ENCODE data around the gene INSC. TPM values are rescaled to one million over a fixed set of nuclear protein-coding genes. Genes with fewer than 3 reads are reported as not detected.

INSC gene
- total and polyA plus RNA-seq, 7 donors = 1.4 to 5.4 (median 2.9) TPM

GRCh38 chr11:15224466-15224865, 109.7 kb downstream of the INSC start:
- no peak overlapping the region for H3K27ac ChIP-seq

GRCh38 chr11:15227011-15227410, 112.3 kb downstream of the INSC start:
- H3K9me3 ChIP-seq = no peaks in the 10 kb centered on the region
- WGBS, 2 donors = 99% methylated on average over 1 of the region's 1 CpG
- TF ChIP-seq POLR2AphosphoS5 (IDR thresholded peaks at IDR 0.05) = no peak
- no peak for TF ChIP-seq EP300 (IDR thresholded peaks at IDR 0.05)
- no peak for TF ChIP-seq POLR2A (IDR thresholded peaks at IDR 0.05)
- no peak for TF ChIP-seq CTCF (IDR thresholded peaks at IDR 0.05)
- H3K27ac ChIP-seq = no peak overlapping the region
- no peaks in the 10 kb centered on the region for H3K36me3 ChIP-seq
- intact Hi-C loops (cut with DNase I) = no loop called here
- peaks cover 0 to 9% (median 6%) of the 10 kb centered on the region in 4 donors for H3K4me1 ChIP-seq
- no peak overlapping the region for H3K4me3 ChIP-seq
- no peak for DNase-seq
- no peaks in the 10 kb centered on the region for H3K27me3 ChIP-seq

More at GRCh38 chr11:15224466-15224865, 109.7 kb downstream of the INSC start:
- H3K4me1 ChIP-seq = peaks cover 0 to 9% (median 6%) of the 10 kb centered on the region in 4 donors
- WGBS, 2 donors = 81 to 87% methylated on average over 3 of the region's 3 CpGs
- DNase-seq = no peak
- intact Hi-C loops (cut with DNase I) = no loop called here
- TF ChIP-seq POLR2A (IDR thresholded peaks at IDR 0.05) = no peak
- TF ChIP-seq POLR2AphosphoS5 (IDR thresholded peaks at IDR 0.05) = no peak
- TF ChIP-seq EP300 (IDR thresholded peaks at IDR 0.05) = no peak
- TF ChIP-seq CTCF (IDR thresholded peaks at IDR 0.05) = no peak
- H3K36me3 ChIP-seq = no peaks in the 10 kb centered on the region
- H3K27me3 ChIP-seq = no peaks in the 10 kb centered on the region
- H3K9me3 ChIP-seq = no peaks in the 10 kb centered on the region
- no peak overlapping the region for H3K4me3 ChIP-seq

- WGBS, 2 donors = 77 to 90% methylated on average over 8 of the region's 8 CpGs
- Histone ChIP-seq H3K9me3 (no peaks in the 10 kb centered on the region), H3K4me1 (peaks cover 0 to 4% (median 2%) of the 10 kb centered on the region in 4 donors), H3K27ac (no peak overlapping the region), H3K27me3 (no peaks in the 10 kb centered on the region), H3K36me3 (no peaks in the 10 kb centered on the region), H3K4me3 (no peak overlapping the region)
- DNase-seq = no peak
- no peak for TF ChIP-seq POLR2AphosphoS5 (IDR thresholded peaks at IDR 0.05)
- TF ChIP-seq EP300 (IDR thresholded peaks at IDR 0.05) = no peak
- no peak for TF ChIP-seq CTCF (IDR thresholded peaks at IDR 0.05)
- TF ChIP-seq POLR2A (IDR thresholded peaks at IDR 0.05) = no peak
- intact Hi-C loops (cut with DNase I) = no loop called here
Observed at GRCh38 chr11:15228331-15228849, 113.7 kb downstream of the INSC start.

GRCh38 chr11:15229069-15229468, 114.3 kb downstream of the INSC start:
- Histone ChIP-seq H3K4me1 (no peaks in the 10 kb centered on the region), H3K9me3 (no peaks in the 10 kb centered on the region), H3K27ac (no peak overlapping the region), H3K4me3 (no peak overlapping the region), H3K36me3 (no peaks in the 10 kb centered on the region), H3K27me3 (no peaks in the 10 kb centered on the region)
- WGBS, 2 donors = 0 to 71% methylated on average over 2 of the region's 2 CpGs
- intact Hi-C loops (cut with DNase I) = no loop called here
- DNase-seq = no peak
- TF ChIP-seq POLR2A (IDR thresholded peaks at IDR 0.05) (no peak), CTCF (IDR thresholded peaks at IDR 0.05) (no peak), EP300 (IDR thresholded peaks at IDR 0.05) (no peak), POLR2AphosphoS5 (IDR thresholded peaks at IDR 0.05) (no peak)

- WGBS, 2 donors = 75 to 81% methylated on average over 4 of the region's 4 CpGs
- DNase-seq = no peak
- Histone ChIP-seq H3K9me3 (no peaks in the 10 kb centered on the region), H3K36me3 (no peaks in the 10 kb centered on the region), H3K4me1 (no peaks in the 10 kb centered on the region), H3K27me3 (no peaks in the 10 kb centered on the region), H3K27ac (no peak overlapping the region), H3K4me3 (no peak overlapping the region)
- intact Hi-C loops (cut with DNase I) = no loop called here
- TF ChIP-seq POLR2AphosphoS5 (IDR thresholded peaks at IDR 0.05) (no peak), POLR2A (IDR thresholded peaks at IDR 0.05) (no peak), EP300 (IDR thresholded peaks at IDR 0.05) (no peak), CTCF (IDR thresholded peaks at IDR 0.05) (no peak)
Observed at GRCh38 chr11:15232496-15232895, 117.8 kb downstream of the INSC start.

Data from sigmoid colon (tissue), 7 donors.